ENCODE results near the gene MCM9.
A peak's percentile ranks its signal among the peaks of the same experiment; 100 is the strongest.

The MCM9 gene

DNA sequence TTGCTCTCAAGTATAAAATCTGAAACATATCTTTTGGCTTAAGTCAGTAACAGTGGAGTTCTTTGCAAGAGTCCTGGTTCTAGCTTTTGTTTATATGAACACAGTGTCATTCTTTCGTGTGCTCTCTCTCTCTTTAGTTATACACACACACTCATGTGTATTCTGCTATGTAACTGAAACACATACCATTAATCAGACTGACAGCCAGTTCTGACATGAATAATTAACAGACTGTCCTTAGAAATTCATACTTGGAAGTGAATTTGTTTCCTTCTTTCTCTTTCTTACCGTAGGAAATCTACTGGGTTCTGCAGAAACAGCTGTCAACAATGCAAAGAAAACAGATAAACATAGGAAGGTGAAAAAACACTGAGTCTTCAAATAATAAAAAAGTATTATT is 2.5 kb downstream of the MCM9 start:
- DNase-seq (ENCODE audit: low read depth in 4 of 4, low spot score in 1 of 4): no peak

DNA sequence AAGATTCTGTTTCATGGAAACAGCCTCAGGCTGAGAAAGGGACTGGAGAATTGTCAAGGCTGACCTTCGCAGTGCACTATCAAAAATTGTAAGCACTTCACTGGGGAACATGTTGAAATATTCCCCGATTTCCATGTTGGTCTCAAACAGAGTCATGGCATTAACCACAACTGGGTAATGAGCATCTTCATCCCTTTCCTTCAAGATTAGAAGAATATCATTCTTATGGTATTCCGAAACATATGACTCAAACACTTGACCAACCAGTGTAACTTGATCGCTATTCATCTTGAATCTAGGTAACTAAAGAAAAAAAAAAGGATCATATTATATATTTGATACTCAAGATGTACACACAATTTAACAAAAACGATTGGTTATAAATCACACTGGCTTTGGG is 3.5 kb downstream of the MCM9 start:
- DNase-seq (ENCODE audit: low read depth in 4 of 4, low spot score in 1 of 4): no peak

DNA sequence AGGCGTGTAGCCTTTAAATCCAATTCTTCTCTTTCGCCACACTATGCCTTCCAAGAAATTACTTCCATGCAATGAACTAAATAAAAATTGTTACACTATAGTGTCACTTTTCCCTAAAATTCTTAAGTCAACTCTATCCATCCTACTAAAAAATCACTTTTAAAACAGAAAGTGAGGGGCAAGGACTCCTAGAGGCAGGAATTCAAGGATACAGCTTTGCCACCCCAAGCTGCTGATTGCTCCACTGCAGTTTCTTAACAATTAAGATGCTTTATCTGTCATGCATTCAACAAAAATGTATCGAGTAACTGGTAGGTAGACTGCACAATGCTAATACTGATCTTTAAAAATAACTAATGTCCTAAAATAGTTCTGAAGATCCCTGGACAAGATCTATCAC is 4.3 kb downstream of the MCM9 start:
- DNase-seq (ENCODE audit: low read depth in 4 of 4, low spot score in 1 of 4): no peak

DNA sequence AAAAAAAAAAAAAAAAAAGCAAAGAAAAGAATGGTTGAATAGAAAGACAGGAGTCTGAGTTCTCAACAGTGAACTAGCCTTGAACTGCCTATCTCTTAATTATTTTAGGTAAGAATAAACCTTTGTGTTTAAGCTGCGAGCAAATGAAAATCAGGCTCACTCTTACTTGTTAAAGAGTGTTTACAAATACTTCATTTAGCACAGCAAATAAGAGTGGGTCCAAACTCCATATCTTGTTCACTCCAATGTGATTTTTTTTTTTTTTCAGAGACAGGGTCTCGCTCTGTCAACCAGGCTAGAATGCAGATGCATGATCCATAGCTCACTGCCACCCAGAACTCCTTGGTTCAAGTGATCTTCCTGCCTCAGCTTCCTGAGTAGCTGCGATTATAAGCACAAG is 11.9 kb downstream of the MCM9 start:
- DNase-seq (ENCODE audit: low read depth in 4 of 4, low spot score in 1 of 4): no peak

DNA sequence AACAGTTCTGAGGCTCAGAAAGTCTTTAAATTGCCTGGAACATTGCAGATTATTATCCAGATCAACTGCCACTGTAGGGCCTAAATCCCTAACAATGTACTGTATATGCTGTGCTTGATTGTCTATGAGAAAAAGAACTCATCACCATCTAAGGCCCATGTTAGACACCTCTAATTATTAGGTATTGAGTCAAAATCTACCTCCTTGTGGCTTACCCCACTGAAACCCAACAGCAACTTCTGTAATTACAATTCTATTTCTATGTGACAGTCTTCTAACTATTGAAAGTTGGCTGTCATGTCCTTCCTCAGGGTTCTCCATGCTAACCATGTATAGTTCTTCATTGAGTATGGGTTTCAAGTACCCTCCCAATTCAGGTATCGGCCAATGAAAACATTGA is 13.9 kb downstream of the MCM9 start:
- DNase-seq (ENCODE audit: low read depth in 4 of 4, low spot score in 1 of 4): no peak

DNA sequence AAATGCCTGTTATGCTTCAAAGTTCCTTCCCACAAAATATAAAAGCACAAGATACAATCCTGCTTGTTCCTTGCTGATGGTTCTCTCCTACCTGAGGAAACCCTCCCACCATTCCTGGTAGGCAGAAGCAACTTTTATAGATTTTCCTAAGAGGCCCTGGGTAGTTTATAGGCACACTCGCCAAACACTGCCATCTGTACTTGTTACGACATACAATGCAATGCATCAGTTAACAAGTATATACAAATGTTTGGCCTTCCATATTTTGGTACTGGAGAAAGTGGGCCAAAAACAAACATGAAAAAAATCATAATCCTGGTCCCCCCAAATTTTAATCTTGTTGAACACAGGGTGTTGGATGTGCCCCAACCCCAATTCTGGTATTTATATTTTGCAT is 16.6 kb downstream of the MCM9 start:
- no peak for DNase-seq (ENCODE audit: low read depth in 4 of 4, low spot score in 1 of 4)

DNA sequence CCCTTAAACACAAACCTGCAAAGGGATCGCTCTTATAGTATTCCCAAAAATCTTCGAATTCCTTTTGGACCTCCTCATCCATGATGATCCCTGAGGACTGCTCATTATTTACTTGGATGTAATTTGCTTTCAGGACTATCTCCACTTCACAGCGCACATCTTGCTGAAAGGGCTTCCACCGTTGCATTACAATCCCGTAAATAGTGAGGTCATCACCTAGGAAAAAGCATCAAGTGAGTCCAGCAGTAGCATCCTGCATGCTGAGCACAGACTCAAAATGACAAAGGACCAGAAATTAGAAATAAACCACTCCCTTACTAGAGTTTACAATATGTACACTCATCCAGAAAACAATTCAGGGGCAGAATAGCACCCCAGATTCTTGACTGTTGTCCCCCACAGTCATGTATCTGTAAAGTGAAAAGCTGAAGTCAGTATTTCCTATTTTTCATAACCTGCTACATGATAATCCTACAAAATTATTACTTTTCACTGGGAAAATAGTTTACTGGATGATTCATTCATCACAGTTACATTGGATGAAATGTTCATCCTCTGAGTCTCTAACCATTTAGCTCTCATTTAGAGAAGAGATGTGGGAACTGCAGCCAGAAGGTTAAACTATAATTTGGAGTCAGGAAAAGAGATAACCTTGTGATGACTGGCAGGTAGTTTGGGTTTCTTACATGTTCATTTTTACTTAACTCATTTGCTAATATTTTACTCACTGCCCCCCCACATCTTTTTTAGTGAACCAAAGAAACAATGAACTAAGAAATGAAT is 17.2 kb downstream of the MCM9 start:
- no peak for DNase-seq (ENCODE audit: low read depth in 4 of 4, low spot score in 1 of 4)

DNA sequence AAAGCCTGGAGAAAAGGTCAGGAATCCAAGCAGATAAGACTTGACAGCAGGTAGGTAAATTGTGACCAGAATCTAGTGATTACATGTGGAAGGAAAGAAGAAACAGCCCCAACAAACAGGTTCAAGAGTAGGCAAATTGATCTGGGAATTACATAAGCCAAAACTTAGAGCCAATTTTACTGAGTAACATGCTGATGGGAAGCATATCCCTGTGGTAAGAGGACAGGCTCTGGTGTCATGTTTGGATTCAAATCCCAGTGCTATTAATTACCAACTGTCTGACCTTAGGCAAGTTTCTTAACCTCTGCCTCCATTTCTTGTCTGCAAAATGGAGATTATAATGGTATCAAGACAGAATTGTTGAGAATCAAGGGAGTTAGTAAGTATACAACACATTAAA is 20.4 kb downstream of the MCM9 start:
- no peak for DNase-seq (ENCODE audit: low read depth in 4 of 4, low spot score in 1 of 4)

DNA sequence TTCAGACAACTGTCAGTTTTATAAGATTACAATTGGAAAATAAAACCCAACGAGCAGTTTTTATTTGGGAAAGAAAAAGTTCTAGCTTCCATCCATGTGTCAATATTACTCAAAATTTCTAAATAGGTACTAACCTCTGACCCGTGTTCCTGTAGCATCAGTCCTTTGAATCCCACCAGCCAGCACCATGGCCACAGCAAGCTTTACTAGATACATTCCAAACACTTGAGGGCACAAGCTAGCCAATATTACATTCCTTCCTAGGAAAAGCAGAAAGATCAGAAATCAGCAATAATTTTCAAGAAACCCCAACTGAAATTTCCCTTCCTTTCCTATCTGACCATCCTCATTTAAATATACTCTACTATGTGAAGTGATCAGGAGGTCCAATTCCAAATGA is 21.8 kb downstream of the MCM9 start:
- no peak for DNase-seq (ENCODE audit: low read depth in 4 of 4, low spot score in 1 of 4)

DNA sequence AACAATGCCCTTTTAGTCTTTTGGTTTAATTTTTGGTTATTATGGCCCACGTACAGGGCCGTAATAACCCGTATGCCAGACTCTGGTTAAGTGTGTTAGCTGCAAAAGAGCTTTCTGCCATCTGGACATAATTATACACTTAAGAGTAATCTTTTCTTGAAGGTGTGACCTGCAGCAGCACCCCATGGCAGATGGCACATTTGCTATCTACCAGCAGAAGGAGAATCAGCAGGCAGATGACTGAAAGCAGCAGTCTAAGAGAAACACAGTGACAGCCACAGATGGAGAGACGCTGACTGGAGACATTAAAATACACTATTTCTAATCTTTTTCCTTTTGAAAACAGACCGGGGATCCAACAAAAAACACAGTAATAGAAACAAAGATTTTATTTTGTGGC is 22.3 kb downstream of the MCM9 start:
- DNase-seq (ENCODE audit: low read depth in 4 of 4, low spot score in 1 of 4): no peak

DNA sequence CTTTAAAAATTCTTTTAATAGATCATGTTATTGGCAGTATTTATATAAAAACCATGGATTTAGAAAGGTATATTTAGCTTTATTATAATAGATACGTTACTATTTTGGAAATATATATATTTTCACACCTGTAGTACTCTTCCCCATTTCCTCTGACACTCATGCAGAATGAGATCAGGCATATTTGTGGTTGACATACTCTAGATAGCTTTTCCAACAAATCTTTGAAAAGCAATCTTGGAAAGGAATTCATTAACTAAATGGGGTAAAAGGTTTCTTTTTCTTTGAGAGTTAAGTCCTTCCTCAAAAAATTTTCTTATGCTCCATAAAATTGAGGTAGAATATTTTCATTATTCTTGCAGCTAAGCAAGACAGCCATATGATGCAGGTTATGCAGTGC is 26.5 kb downstream of the MCM9 start:
- DNase-seq (ENCODE audit: low read depth in 4 of 4, low spot score in 1 of 4): no peak

DNA sequence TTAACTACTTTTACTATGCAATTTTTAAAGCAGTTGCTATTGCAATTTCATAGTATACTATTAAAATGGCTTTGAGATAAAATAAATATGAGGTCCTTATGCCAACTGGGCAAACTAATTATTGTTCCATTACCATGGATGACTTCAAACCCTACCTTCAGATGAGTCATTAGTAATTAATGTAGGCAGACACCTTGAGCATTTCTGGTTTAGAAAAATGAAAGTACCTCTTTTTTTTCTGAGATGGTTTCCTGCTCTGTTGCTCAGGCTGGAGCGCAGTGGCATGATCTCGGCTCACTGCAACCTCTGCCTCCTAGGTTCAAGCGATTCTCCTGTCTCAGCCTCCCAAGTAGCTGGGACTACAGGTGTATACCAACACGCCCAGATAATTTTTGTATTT is 29.1 kb downstream of the MCM9 start:
- DNase-seq (ENCODE audit: low read depth in 4 of 4, low spot score in 1 of 4): no peak

DNA sequence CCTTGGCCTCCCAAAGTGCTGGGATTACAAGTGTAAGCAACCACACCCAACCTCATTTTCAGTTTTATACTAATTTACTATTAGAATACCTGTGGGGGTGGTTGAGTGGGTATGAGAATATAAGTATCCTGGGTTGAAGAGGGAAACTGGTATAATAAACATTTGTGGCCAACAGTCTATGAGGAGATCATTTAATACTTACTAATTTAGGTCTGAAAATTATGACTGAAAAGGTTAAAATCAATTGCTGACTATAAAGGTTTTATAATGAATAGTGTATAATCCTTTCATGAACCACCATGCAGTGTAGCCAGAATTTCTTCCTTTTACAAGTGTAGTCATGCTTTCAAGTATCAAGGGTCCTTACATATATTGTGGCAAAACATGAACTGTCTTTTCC is 29.9 kb downstream of the MCM9 start:
- no peak for DNase-seq (ENCODE audit: low read depth in 4 of 4, low spot score in 1 of 4)

DNA sequence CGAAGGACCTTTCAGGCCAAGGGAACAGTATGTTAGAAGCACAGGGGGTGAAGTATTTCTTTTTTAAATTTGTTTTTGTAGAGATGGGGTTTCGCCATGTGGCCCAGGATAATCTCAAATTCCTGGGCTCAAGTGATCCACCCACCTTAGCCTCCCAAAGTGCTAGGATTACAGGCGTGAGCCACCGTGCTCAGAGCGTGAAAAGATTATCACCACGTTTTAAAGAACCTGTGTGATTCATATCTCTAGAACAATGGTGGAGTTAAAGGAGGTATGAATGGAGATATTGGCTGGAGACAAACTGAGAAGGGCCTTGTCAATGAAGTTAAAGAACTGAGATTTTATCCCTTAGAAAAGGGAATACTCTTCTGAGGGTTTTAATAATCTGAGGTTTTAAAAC is 31.3 kb downstream of the MCM9 start:
- no peak for DNase-seq (ENCODE audit: low read depth in 4 of 4, low spot score in 1 of 4)

DNA sequence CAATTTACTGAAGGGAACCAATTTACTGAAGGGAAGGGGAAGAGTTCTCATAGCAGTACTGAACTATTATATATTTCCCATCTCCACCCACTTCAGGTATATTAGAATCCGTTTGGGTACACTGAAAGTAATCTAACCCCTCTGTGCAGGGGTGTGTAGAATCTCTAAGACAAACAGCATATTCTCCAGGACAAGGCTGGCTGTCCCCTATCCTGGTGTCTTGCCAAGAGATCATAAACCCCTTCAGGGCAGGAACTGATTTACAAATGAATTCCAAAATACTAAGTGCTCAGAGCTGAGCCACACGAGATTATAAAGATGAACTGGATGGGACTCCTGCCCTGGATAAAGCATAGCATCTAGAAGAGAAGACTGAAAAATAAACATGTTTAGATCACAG is 31.8 kb downstream of the MCM9 start:
- no peak for DNase-seq (ENCODE audit: low read depth in 4 of 4, low spot score in 1 of 4)

DNA sequence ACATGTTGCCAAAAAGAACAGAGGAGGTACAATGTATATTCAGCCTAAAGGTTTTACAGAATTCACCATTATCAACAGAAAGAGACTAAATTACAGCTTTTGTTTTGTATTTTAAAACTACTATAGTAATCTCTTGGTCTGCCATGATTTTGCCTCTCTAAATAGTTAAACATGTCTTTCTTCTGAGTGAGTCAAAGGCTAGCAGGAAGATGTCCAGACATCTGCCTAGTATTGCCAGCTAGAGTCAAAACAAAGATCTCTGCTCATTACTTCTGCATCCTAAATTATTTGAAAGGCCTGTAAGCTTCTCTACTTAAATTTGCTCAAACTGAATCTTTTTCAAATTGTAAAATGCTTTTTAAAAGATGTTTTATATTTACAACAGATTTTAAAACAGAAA is 32.2 kb downstream of the MCM9 start:
- DNase-seq (ENCODE audit: low read depth in 4 of 4, low spot score in 1 of 4): no peak

DNA sequence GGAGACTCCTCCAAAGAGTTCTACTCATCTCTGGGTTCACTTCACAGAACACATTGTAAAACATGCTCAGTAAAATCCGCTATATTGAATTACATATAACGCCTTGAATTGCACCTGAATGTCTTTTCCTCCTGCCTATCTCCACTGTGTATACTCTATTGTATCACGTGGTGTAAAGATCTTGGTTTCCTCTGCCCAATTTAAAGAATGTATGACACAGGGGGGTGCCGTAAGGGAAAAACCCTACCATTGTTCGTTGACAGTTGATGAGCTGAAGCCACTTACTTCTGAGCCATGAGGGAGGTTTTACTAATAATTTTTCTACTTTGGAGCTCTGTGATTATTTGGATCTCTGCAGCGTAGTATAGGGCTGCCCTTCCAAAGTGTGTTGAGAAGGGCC is 35.0 kb downstream of the MCM9 start:
- no peak for DNase-seq (ENCODE audit: low read depth in 4 of 4, low spot score in 1 of 4)

DNA sequence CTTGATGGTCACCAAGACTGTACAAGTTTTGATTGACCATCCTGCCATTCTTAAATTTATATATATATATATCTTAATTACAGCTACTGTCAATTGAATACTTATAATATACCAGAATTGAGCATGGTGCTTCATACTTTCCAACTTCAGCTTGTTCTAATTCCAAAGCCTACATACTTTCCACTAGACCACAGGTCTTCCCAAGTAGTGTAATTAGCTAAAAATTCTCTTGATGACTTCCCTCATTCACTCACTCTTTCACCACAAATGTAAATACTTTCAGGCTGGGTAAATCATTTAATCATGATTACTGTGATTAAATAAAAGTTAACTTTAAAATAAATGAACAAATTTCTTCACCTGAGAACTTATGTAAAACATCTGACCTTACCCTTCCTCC is 37.6 kb downstream of the MCM9 start:
- DNase-seq (ENCODE audit: low read depth in 4 of 4, low spot score in 1 of 4): no peak

DNA sequence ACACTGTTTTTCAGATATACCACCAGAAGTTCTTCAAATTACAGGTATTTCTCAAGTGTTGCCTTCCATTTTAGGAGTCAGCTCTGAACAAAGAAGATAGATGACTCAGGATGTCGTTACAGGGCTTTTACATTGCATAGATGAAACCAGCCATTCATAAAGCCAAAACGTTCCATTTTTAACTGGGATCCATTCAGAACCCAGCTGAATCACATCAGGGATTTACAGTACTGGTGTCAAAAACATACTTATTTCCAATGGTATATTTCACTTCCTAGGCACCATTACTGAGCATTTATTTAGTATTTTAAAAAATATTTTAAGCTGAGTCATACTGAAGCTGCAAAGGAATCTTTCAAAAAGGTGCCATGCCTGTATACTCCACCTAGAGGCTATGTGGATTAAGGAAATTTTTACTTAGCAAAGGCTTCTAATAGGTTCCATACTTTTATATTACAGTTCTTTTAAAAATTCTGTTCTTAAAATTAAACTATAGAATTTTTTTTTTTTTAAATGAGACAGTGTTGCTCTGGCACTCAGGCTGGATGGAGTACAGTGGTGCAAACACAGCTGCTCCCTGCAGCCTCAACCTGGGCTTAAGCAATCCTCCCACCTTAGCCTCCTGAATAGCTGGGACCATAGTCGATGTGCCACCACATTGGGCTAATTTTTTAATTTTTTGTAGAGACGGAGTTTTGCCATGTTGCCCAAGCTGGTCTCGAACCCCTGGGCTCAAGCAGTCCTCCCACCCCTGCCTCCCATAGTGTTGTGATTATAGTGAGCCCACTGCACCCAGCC is 38.4 kb downstream of the MCM9 start:
- DNase-seq (ENCODE audit: low read depth in 4 of 4, low spot score in 1 of 4): no peak

DNA sequence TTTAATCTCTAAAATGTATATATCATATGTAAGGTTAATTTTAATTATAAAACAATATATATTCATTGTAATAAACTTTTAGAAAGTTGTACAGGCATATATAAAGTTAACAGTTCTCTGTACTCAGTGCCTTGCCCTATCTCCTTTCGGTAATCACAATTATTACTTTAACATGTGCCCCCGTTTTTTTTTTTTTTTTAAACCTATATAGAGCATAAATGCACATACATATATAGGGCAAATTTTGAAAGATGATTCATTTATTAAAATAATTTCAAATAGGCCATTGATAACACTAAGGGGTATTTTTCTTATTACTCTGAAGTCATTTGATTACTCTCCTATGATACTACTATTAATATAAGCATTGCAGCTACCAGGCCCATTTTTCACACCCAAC is 39.1 kb downstream of the MCM9 start:
- no peak for DNase-seq (ENCODE audit: low read depth in 4 of 4, low spot score in 1 of 4)

DNA sequence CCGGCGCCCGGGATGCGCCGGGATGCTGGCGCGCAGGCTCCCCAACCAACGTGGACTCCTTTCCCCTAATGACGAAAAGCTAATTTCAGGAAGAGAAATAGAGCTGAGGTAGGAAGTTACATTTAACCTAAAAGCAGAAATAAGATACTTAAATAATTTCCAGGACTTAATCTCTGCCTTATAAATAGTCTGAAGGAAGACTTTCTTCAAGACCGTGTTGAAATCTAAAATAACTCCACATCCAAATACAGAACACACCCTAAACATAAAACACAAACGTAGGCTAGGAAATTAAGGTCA is 39.7 kb downstream of the MCM9 start:
- no peak for DNase-seq (ENCODE audit: low read depth in 4 of 4, low spot score in 1 of 4)

DNA sequence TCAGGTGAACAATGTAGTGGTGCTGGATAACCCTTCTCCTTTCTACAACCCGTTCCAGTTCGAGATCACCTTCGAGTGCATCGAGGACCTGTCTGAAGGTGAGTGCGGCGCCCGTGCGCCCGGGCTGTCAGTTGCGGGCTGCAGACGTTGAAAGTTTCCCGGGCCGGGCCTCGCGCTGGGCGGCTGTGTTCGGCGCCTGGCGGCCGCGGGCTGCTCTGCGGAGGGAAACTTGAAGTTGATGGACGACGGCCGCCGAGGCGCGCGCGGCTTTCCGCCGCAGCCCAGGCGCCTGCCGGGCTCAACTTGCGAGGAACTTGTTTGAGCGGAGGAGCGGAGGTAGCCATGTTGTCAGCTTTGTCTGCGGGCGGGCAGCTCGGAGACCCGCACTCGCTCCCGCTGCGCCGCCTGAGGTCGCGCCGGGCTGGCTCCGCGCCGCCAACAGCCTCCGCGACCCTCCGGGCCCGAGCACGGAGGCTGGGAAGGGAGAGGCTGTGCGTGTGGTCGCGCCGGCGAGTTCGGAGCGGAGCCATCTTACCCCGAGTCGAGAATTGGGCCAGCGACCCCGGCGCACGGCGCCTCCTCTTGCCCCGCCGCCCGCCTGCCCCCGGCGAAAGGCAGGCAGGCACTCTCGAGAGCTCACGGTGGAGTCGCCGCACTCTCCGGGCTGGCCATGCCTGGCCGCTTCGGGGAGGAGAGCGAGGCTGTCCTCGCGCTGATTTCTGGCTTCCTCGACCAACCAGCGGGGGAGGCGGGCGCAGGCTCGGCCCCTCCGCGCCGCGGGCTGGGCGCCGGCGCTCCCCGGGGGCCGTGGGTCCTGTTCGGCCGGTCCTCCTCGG is 40.3 kb downstream of the MCM9 start:
- DNase-seq (ENCODE audit: low read depth in 4 of 4, low spot score in 1 of 4): peak; percentile 21 to 35 (median 24)
